Activated CD4-positive, alpha-beta T cell treated with anti-CD3 and anti-CD28 coated beads for 48 hours (primary cell): Measurements from ENCODE around the gene RTP5.

Source experiments
- DNase-seq: peaks from one replicate; pipeline ENCODE4 v3.0.0-alpha.2; 2020

Gene RTP5

GRCh38 chr2:241858206-241859016 lies 11.1 kb upstream of the RTP5 start, which contains the start of gene PDCD1:
TSS of gene PDCD1 (minus strand) at chr2:241858894. CDS start at chr2:241858838, 56 bp downstream.
- peak; percentile 84 for DNase-seq

DNA sequence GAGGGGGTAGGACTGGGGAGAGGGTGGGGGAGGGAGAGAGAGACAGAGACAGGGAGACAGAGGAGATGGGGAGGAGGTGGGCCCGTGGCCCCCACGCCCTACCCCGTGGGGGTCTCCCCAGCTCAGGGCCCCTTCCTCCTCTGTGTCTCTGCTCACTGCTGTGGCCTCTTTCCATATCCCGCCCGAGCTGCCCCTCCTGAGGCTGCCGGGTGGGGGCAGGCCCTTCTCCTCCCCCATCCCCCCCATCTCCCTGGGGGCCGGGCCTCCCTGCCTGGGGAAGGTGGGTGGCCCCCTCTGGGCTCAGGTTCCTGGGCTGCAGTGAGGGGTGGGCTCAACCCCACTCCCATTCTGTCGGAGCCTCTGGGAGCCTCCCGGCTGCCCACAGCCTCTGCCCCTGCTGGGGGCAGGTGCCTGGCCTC lies 10.5 kb upstream of the RTP5 start:
- DNase-seq = no peak

DNA sequence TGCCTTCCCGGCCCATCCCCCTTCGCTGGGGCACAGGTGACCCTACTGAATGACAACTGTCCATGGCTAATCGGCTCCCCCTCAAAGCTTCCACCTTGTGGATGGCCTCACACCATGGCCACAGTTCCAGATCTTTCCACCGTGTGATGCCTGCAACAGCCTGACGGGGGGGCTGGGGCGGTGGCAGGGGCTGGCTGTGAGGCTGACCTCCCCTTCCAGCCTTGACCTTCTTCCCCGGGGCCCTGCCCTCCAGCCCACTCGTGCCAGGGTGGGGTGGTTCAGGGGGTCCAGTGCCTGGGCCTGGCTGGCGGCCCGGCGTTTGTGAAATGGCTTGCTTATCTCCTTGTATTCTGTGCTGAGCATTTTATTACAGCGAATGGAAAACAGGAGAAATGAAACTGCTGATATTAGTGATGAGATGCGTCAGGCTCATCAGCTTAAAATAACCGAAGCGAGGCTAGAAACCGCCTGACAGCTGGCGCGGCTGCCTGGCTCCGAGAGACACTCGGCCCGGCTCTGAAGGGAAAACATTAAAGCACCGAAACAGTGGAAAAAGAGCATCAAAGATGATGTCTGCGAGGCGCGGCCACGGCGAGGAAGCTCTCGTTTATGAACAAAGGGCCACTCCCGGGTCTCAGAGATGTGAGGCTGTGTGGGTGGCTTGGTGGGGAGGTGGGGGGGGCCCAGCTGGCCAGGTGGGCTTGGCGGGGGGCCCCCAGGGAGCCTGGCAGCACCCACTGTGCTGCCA lies 9.9 kb upstream of the RTP5 start:
- peak; percentile 85 for DNase-seq

- no peak for DNase-seq
These were observed 9.1 kb upstream of the RTP5 start for GRCh38 chr2:241860184-241861078.

GRCh38 chr2:241861264-241861663 lies 8.3 kb upstream of the RTP5 start:
- DNase-seq = no peak

DNA sequence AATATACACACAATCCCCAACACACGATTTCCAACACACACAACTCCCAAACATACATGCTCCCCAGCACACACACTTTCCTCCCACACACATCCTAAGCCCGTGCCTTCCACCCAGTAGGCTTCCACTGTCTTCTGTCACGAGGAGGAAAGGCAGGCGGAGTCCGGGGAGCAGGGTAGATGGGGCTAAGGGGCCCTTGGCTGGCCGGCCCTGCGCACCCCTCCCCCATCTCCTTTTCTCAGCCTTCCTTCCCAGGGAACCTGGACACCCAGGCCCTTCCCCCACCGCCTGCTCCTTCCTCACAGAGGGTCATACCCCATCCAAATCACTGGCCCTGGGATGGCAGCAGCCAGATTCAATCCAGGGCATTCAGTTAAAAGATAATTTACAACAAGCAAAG lies 7.4 kb upstream of the RTP5 start:
- DNase-seq = no peak

DNA sequence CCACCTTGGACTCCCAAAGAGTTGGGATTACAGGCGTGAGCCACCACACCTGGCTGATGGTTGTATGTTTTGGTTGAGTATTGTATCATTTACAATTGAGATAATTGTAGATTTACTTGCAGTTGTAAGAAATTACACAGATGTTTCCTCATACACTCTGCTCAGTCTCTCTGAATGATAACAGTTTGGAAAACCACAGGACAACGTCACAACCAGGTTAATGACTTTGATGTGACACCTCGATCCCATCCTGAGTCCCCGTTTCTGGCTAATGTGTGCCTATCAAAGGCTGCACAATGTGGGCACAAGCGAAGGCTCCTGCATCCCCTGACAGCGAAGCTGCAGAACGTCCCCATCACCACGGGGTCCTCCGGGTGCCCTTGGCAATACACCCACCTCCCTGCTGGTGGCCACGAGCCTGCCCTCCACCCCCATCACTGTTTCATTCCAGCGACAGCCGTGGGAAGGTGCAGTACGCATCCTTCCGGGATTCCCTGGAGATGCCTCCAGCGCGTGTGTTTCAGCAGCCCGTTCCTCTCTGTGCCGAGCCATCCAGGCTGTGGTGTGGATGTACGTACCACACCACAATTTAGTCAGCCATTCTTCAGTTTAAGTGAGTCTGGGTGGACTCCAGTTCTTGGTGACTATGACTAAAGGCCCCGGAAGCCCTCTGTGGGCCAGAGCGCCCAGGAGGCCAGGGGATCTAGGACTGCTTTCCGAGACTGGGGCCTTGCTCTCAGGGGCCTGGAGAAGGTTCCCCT lies 6.6 kb upstream of the RTP5 start:
- DNase-seq = no peak

GRCh38 chr2:241863536-241863954 lies 6.0 kb upstream of the RTP5 start:
- peak; percentile 86 for DNase-seq

DNA sequence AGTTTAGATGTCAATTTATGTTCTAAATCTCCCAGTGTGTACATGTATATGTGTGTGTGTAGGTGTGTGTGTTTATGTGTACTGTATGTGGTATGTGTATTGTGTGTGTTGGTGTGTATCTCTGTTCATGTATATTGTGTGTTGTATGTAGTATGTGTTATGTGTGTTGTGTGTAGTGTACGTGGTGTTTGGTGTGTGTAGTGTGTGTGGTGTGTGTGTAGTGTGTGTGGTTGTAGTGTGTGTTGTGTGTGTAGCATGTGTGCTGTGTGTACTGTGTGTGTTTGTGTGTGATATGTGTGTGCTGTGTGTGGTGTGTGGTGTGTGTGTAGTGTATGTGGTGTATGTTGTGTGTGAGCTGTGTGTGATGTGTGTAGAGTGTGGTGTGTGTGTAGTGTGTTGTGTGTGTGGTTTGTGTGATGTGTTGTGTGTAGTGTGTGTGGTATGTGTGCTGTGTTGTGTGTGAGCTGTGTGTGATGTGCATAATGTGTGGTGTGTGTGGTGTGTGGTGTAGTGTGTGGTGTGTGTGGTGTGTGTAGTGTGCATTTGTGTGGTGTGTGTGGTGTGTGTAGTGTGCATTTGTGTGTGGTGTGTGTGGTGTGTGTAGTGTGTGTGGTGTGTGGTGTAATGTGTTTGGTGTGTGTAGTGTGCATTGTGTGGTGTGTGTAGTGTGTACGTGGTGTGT lies 5.2 kb upstream of the RTP5 start:
- DNase-seq = no peak

GRCh38 chr2:241864850-241865213 lies 4.7 kb upstream of the RTP5 start:
- no peak for DNase-seq

- no peak for DNase-seq
These were observed 4.0 kb upstream of the RTP5 start for GRCh38 chr2:241865416-241865956.

DNA sequence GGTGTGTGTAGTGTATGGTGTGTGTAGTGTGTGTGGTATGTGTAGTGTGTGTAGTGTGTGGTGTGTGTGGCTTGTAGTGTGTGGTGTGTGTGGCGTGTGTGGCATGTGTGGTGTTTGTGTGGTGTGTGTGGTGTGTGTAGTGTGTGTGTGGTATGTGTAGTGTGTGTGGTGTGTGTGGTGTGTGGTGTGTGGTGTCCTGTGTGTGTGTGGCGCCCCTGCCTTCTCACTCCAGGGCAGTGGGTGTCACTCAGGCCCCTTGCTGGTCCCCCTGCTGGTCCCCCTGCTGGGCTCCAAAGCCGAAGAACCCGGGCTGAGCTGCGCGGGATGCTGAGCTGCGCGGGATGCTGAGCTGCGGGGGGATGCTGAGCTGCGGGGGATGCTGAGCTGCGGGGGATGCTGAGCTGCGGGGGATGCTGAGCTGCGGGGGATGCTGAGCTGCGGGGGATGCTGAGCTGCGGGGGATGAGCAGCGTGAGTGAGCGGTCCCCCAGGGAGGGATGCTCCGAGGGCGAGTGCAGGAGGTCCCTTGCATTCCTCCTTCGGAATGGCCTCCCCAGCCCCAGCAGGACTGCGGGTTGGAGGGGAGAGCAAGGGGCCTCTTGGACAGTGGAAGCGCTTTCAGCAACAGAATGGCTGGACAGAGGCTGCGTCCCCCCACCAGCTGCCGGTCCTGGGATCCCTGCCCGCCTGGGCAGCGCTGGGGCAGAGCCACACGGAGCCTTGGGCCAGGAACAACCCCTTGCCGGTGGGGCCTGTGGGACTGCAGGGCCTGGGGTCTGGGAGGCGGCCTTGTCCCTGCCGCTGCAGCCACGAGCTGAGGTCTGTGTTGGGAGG lies 3.4 kb upstream of the RTP5 start:
- peak; percentile 55 for DNase-seq

DNA sequence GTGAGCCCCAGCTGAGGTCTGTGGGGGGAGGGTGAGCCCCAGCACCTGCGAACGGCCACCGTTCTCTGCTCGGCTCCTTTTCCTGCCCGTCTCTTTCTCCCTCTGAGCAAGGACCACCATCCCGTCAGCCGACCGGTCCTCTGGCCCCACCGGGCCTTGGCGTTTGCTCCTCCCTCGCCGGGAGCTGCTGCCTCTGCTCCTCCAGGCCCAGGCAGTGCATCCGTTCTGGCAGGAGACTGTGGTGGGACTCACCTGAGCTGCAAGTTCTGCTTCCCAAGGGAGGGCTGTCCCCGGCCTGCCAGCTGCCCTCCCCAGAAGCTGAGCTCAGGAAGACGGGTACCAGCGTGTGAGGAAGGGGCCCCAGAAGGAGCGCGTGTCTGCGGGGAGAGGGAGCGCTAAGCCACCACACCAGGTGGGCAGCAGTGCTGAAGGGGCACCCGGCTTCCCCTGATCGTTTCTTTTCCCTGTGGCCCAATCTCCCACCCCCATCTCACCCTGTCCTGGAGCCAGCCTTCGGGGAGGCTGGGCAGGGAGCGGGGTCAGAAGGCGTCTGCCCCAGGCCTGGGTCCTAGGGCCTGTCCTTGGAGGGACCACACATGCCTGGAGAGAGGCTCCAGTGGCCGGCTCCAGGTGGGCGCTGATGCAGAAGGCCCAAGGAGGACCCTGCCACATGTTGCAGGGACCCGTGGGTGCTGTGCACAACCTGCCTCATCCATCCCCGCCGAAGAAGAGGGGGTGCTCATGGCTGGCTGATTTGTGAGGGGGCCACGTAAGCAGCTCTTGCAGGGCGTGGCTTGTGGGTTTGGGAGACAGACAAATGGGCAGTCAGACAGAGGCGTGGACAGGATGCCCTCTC lies 2.5 kb upstream of the RTP5 start:
- DNase-seq = no peak

GRCh38 chr2:241867776-241868420 lies 1.6 kb upstream of the RTP5 start:
- DNase-seq = peak; percentile 73

- no peak for DNase-seq
These were observed 858 bp upstream of the RTP5 start for GRCh38 chr2:241868661-241869081.

- no peak for DNase-seq
These were observed 582 bp downstream of the RTP5 start for GRCh38 chr2:241870081-241870541.

DNA sequence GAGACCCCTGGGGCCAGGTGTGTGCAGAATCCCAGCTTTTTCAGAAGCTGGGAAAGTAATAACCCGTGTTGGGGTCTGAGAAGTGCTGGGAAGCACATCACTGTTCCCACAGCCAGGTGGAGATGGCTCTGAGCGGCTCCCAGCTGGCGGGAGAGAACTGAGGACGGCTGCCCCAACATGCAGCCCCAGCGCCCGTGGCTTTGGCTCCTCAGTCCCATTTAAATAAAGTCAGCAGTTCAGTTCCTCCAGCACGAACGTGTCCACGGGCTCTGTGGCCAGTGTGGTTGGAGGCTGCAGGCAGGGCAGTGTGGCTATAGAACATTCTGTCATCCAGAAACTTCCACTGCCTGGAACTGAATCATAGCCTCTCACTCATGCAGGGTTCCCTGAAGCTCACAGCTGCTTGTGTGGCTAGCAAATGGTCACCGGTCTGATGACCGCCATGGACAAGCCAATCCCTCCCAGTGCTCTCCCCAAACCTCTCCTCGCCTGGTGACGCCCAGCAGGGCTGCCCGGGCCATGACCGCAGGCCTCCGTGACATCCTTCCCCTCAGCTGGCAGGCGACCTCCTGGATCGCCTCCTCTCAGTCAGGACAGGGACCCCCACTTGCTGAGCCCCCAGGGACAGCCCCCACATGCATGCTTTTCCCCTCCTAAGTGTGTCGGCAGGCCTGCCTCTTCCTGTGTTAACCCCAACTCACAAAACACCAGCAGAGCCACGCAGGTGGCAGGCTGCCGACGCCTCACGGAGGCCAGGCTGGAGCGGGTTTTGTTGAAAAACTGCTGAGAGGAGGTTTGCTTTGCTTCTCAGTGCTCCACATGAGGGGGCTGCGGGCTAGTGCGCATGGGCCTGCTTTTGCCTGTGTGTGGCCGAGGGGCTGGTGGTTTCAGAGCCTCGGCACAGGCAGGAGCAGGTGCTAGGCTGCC lies 1.3 kb downstream of the RTP5 start:
- DNase-seq = no peak
